GM06990 (cell line): ENCODE measurements around the gene SORBS2.

Experiments
- DNase-seq: peaks from one replicate; pipeline ENCODE4 v3.0.0-alpha.2; 2011; ENCODE audit not compliant: insufficient read length; ENCODE audit errors: extremely low read depth
- H3K27me3 ChIP-seq: replicated peaks from 2 replicates; pipeline ENCODE4 v1.6.0; 2011; ENCODE audit warnings: low read length; ENCODE audit not compliant: control insufficient read depth, insufficient read depth
- H3K36me3 ChIP-seq: 2 replicates; pipeline ENCODE4 v1.5.1; 2011; ENCODE audit warnings: low read length; ENCODE audit not compliant: control insufficient read depth, insufficient read depth
- H3K4me3 ChIP-seq: replicated peaks from 2 replicates; pipeline ENCODE4 v1.5.1; 2011; ENCODE audit warnings: low read depth, mild to moderate bottlenecking, control low read depth, low read length
- CTCF ChIP-seq: IDR thresholded peaks from 2 replicates; pipeline ENCODE4 v1.5.1; 2011; ENCODE audit warnings: low read length, control low read depth, mild to moderate bottlenecking, inconsistent platforms; ENCODE audit not compliant: insufficient read depth, poor library complexity, severe bottlenecking

Gene SORBS2

GRCh38 chr4:185664481-185664880 lies 147.5 kb downstream of the SORBS2 start:
- H3K4me3 ChIP-seq, result no peak overlapping the region
- no peak for DNase-seq
- H3K27me3 ChIP-seq, result no peaks in the 10 kb centered on the region
- H3K36me3 ChIP-seq, result no peaks in the 10 kb centered on the region
- no peak for TF ChIP-seq CTCF

GRCh38 chr4:185662030-185662778 lies 149.8 kb downstream of the SORBS2 start:
- DNase-seq, result no peak
- Histone ChIP-seq H3K36me3 (no peaks in the 10 kb centered on the region), H3K4me3 (no peak overlapping the region), H3K27me3 (no peaks in the 10 kb centered on the region)
- TF ChIP-seq CTCF, result no peak

GRCh38 chr4:185660340-185660739 lies 151.7 kb downstream of the SORBS2 start:
- TF ChIP-seq CTCF, result no peak
- Histone ChIP-seq H3K27me3 (no peaks in the 10 kb centered on the region), H3K4me3 (no peak overlapping the region), H3K36me3 (no peaks in the 10 kb centered on the region)
- no peak for DNase-seq

GRCh38 chr4:185657699-185658098 lies 154.3 kb downstream of the SORBS2 start:
- no peak overlapping the region for H3K4me3 ChIP-seq
- no peaks in the 10 kb centered on the region for H3K36me3 ChIP-seq
- no peak for DNase-seq
- no peak for TF ChIP-seq CTCF
- H3K27me3 ChIP-seq, result no peaks in the 10 kb centered on the region

GRCh38 chr4:185657183-185657582 lies 154.8 kb downstream of the SORBS2 start:
- TF ChIP-seq CTCF, result no peak
- DNase-seq, result no peak
- Histone ChIP-seq H3K36me3 (no peaks in the 10 kb centered on the region), H3K4me3 (no peak overlapping the region), H3K27me3 (no peaks in the 10 kb centered on the region)

- Histone ChIP-seq H3K27me3 (no peaks in the 10 kb centered on the region; the same call in 1 of the 2 replicates), H3K36me3 (no peaks in the 10 kb centered on the region), H3K4me3 (no peak overlapping the region)
- no peak for TF ChIP-seq CTCF
- DNase-seq, result no peak
These were observed 155.5 kb downstream of the SORBS2 start for GRCh38 chr4:185656467-185656931.
